WTC11 (cell line): Measurements from ENCODE around the gene SUPT3H. TPM values are rescaled to one million over a fixed set of nuclear protein-coding genes. Genes with fewer than 3 reads are reported as not detected.

Source experiments
- ATAC-seq: fragments of 200-7000 bp; cut with Tn5 transposase; 2 replicates; pipeline ENCODE4 v1.10.0; 2021; ENCODE audit warnings: mild to moderate bottlenecking, moderate library complexity
- CTCF ChIA-PET: fragments of 300-600 bp; sonication (Branson Sonifier 250); formaldehyde crosslinking; loops from one replicate; lab custom pipeline; 2021; ENCODE audit warnings: antibody characterized with exemption; lab: Charles Lee
- POLR2A ChIA-PET: fragments of 350-600 bp; sonication (Branson Sonifier 250); formaldehyde crosslinking; loops from one replicate; lab custom pipeline; 2021; ENCODE audit warnings: antibody characterized with exemption; lab: Charles Lee
- DNase-seq: peaks from one replicate; pipeline ENCODE4 v3.0.0; 2021; ENCODE audit warnings: low spot score
- H3K27ac Mint-ChIP-seq: 2 replicates; pipeline ENCODE4 v1.8.0; 2021; ENCODE audit warnings: mixed read lengths
- H3K27me3 Mint-ChIP-seq: 2 replicates; pipeline ENCODE4 v1.8.0; 2021; ENCODE audit warnings: low read depth, mild to moderate bottlenecking, moderate library complexity, mixed read lengths
- H3K36me3 Mint-ChIP-seq: 2 replicates; pipeline ENCODE4 v1.8.0; 2021; ENCODE audit warnings: mixed read lengths
- H3K4me1 Mint-ChIP-seq: 2 replicates; pipeline ENCODE4 v1.8.0; 2022; ENCODE audit warnings: mixed read lengths
- H3K4me3 Mint-ChIP-seq: 2 replicates; pipeline ENCODE4 v1.8.0; 2021; ENCODE audit warnings: mild to moderate bottlenecking, moderate library complexity, mixed read lengths
- H3K9me3 Mint-ChIP-seq: 2 replicates; pipeline ENCODE4 v1.8.0; 2021; ENCODE audit warnings: mixed read lengths
- CREM ChIP-seq: sonication (generic); formaldehyde crosslinking; IDR thresholded peaks from 2 replicates; pipeline ENCODE4 v1.8.1; 2022; ENCODE audit warnings: mild to moderate bottlenecking, missing genetic modification reagents, moderate library complexity
- E2F4 ChIP-seq: sonication (generic); formaldehyde crosslinking; IDR thresholded peaks from 2 replicates; pipeline ENCODE4 v1.8.1; 2022; ENCODE audit warnings: low read depth, mild to moderate bottlenecking, moderate library complexity, missing genetic modification reagents, borderline replicate concordance
- ELF4 ChIP-seq: sonication (generic); formaldehyde crosslinking; IDR thresholded peaks from 2 replicates; pipeline ENCODE4 v1.8.1; 2022; ENCODE audit warnings: low read depth, mild to moderate bottlenecking, moderate library complexity, missing genetic modification reagents
- EMX1 ChIP-seq: fragments of 250-450 bp; sonication (Bioruptor Pico); IDR thresholded peaks from 2 replicates; pipeline ENCODE4 v1.8.0; 2021; ENCODE audit warnings: mild to moderate bottlenecking
- ETV6 ChIP-seq: sonication (generic); formaldehyde crosslinking; IDR thresholded peaks from 2 replicates; pipeline ENCODE4 v1.8.1; 2022; ENCODE audit warnings: mild to moderate bottlenecking, missing genetic modification reagents
- FOXJ3 ChIP-seq: sonication (generic); formaldehyde crosslinking; IDR thresholded peaks from 2 replicates; pipeline ENCODE4 v1.9.0; 2021; ENCODE audit warnings: missing genetic modification reagents, mild to moderate bottlenecking, borderline replicate concordance
- IRF2 ChIP-seq: sonication (generic); formaldehyde crosslinking; IDR thresholded peaks from 2 replicates; pipeline ENCODE4 v1.8.0; 2022; ENCODE audit warnings: low read depth, missing genetic modification reagents, borderline replicate concordance
- JAZF1 ChIP-seq: fragments of 250-450 bp; sonication (Bioruptor Pico); IDR thresholded peaks from 2 replicates; pipeline ENCODE4 v1.9.0; 2021; ENCODE audit warnings: moderate library complexity, mild to moderate bottlenecking, inconsistent platforms
- JUN ChIP-seq: sonication (generic); formaldehyde crosslinking; IDR thresholded peaks from 2 replicates; pipeline ENCODE4 v1.8.0; 2023; ENCODE audit warnings: mild to moderate bottlenecking, missing genetic modification reagents
- MAX ChIP-seq: sonication (generic); formaldehyde crosslinking; IDR thresholded peaks from 2 replicates; pipeline ENCODE4 v1.8.0; 2022; ENCODE audit warnings: mild to moderate bottlenecking, missing genetic modification reagents
- MLX ChIP-seq: sonication (generic); formaldehyde crosslinking; IDR thresholded peaks from 2 replicates; pipeline ENCODE4 v1.8.1; 2023; ENCODE audit warnings: mild to moderate bottlenecking, missing genetic modification reagents, moderate library complexity
- NFYB ChIP-seq: sonication (generic); formaldehyde crosslinking; conservative IDR thresholded peaks from 2 replicates; pipeline ENCODE4 v1.8.0; 2022; ENCODE audit warnings: low read depth, missing genetic modification reagents
- NR2C2 ChIP-seq: sonication (generic); formaldehyde crosslinking; IDR thresholded peaks from 2 replicates; pipeline ENCODE4 v1.8.0; 2022; ENCODE audit warnings: mild to moderate bottlenecking, missing genetic modification reagents
- NR3C1 ChIP-seq: sonication (generic); formaldehyde crosslinking; conservative IDR thresholded peaks from 2 replicates; pipeline ENCODE4 v1.8.1; 2023; ENCODE audit warnings: low read depth, mild to moderate bottlenecking, missing genetic modification reagents
- PREB ChIP-seq: sonication (generic); formaldehyde crosslinking; IDR thresholded peaks from 2 replicates; pipeline ENCODE4 v1.8.1; 2022; ENCODE audit warnings: mild to moderate bottlenecking, missing genetic modification reagents, moderate library complexity, borderline replicate concordance
- RORB ChIP-seq: fragments of 250-450 bp; sonication (Bioruptor Pico); IDR thresholded peaks from 2 replicates; pipeline ENCODE4 v1.9.0; 2021; ENCODE audit warnings: mild to moderate bottlenecking
- SMAD3 ChIP-seq: sonication (generic); formaldehyde crosslinking; IDR thresholded peaks from 2 replicates; pipeline ENCODE4 v1.8.0; 2022; ENCODE audit warnings: missing genetic modification reagents, mild to moderate bottlenecking, borderline replicate concordance
- TEAD1 ChIP-seq: sonication (generic); formaldehyde crosslinking; IDR thresholded peaks from 2 replicates; pipeline ENCODE4 v1.8.0; 2022; ENCODE audit warnings: mild to moderate bottlenecking, missing genetic modification reagents
- USF1 ChIP-seq: sonication (generic); formaldehyde crosslinking; IDR thresholded peaks from 2 replicates; pipeline ENCODE4 v1.8.0; 2022; ENCODE audit warnings: mild to moderate bottlenecking, missing genetic modification reagents
- ZBTB43 ChIP-seq: sonication (generic); formaldehyde crosslinking; IDR thresholded peaks from 2 replicates; pipeline ENCODE4 v1.8.1; 2023; ENCODE audit warnings: mild to moderate bottlenecking, missing genetic modification reagents
- ZNF138 ChIP-seq: sonication (generic); formaldehyde crosslinking; conservative IDR thresholded peaks from 2 replicates; pipeline ENCODE4 v1.8.1; 2022; ENCODE audit warnings: mild to moderate bottlenecking, moderate library complexity, missing genetic modification reagents
- ZNF281 ChIP-seq: sonication (generic); formaldehyde crosslinking; IDR thresholded peaks from 2 replicates; pipeline ENCODE4 v1.8.0; 2023; ENCODE audit warnings: mild to moderate bottlenecking, missing genetic modification reagents
- ZNF423 ChIP-seq: fragments of 250-450 bp; sonication (Bioruptor Pico); IDR thresholded peaks from 2 replicates; pipeline ENCODE4 v2.1.2; 2022; ENCODE audit warnings: mild to moderate bottlenecking, moderate library complexity
- ZSCAN18 ChIP-seq: fragments of 250-450 bp; sonication (Bioruptor Pico); IDR thresholded peaks from 2 replicates; pipeline ENCODE4 v2.1.2; 2022; ENCODE audit warnings: mild to moderate bottlenecking, moderate library complexity
- total RNA-seq: library from RNA; stranded (reverse); gene quantifications from 3 replicates; pipeline ENCODE4 v1.2.3, GENCODE V29; 2021

SUPT3H gene
- total RNA-seq, 1 experiment from 2014 or later, result 15.3 TPM

GRCh38 chr6:45367999-45368398 lies 9.7 kb downstream of the SUPT3H start:
- H3K9me3 Mint-ChIP-seq, result no peaks in the 10 kb centered on the region
- H3K27me3 Mint-ChIP-seq, result no peaks in the 10 kb centered on the region
- POLR2A ChIA-PET, result no interaction called here
- H3K27ac Mint-ChIP-seq, result no peak overlapping the region
- TF ChIP-seq ETV6 (CRISPR knock-in tag), result no peak
- TF ChIP-seq ZNF423, result no peak
- no peak for TF ChIP-seq NFYB (CRISPR knock-in tag)
- TF ChIP-seq ZNF281 (CRISPR knock-in tag), result no peak
- TF ChIP-seq JUN (CRISPR knock-in tag), result no peak
- TF ChIP-seq PREB (CRISPR knock-in tag), result no peak
- no peak for TF ChIP-seq CREM (CRISPR knock-in tag)
- no peak for TF ChIP-seq ZBTB43 (CRISPR knock-in tag)
- TF ChIP-seq, all 79 proteins: peak for 0
- ATAC-seq (no peak), DNase-seq (no peak)
- no peaks in the 10 kb centered on the region for H3K36me3 Mint-ChIP-seq
- H3K4me1 Mint-ChIP-seq, result peaks cover 18% of the 10 kb centered on the region
- no peak overlapping the region for H3K4me3 Mint-ChIP-seq
- CTCF ChIA-PET, result interaction anchor here (0.9 kb wide), 1 partner anchor 347 kb away, joined by 3 read pairs; no protein-coding TSS in a partner anchor

GRCh38 chr6:45366534-45366933 lies 11.2 kb downstream of the SUPT3H start:
- Mint-ChIP-seq H3K4me1 (peaks cover 18% of the 10 kb centered on the region), H3K27ac (no peak overlapping the region), H3K9me3 (no peaks in the 10 kb centered on the region), H3K4me3 (no peak overlapping the region), H3K36me3 (no peaks in the 10 kb centered on the region), H3K27me3 (no peaks in the 10 kb centered on the region)
- ChIA-PET POLR2A (interaction anchor here (0.7 to 1.4 kb wide), 3 partner anchors 8 to 223 kb away, joined by 3 to 5 read pairs (median 3); partner anchors contain the start of gene SUPT3H), CTCF (interaction anchor here (1.8 kb wide), 1 partner anchor 348 kb away, joined by 5 read pairs; no protein-coding TSS in a partner anchor)
- DNase-seq (no peak), ATAC-seq (no peak)
- TF ChIP-seq TEAD1 (CRISPR knock-in tag) (no peak), PREB (CRISPR knock-in tag) (no peak), JUN (CRISPR knock-in tag) (no peak), ELF4 (CRISPR knock-in tag) (no peak), NR3C1 (CRISPR knock-in tag) (no peak), IRF2 (CRISPR knock-in tag) (no peak), EMX1 (no peak), E2F4 (CRISPR knock-in tag) (no peak), MAX (CRISPR knock-in tag) (no peak), RORB (CRISPR knock-in tag) (no peak), SMAD3 (no peak), ZNF138 (CRISPR knock-in tag) (no peak), NR2C2 (no peak), JAZF1 (CRISPR knock-in tag) (no peak), FOXJ3 (CRISPR knock-in tag) (no peak), ZSCAN18 (CRISPR knock-in tag) (no peak), MLX (CRISPR knock-in tag) (no peak), USF1 (CRISPR knock-in tag) (no peak)
